GM18870 (cell line): ENCODE measurements around the gene LRRK1.
"Not testable (repeated sequence)": the region's sequence is repeated elsewhere in the genome, so short reads cannot be mapped to it uniquely, and the experiment has no call there.

Experiments
- ATAC-seq: cut with Tn5 transposase; IDR thresholded peaks from one replicate; pipeline ENCODE4 v1.9.1; 2021; ENCODE audit warnings: moderate library complexity; ENCODE audit not compliant: unreplicated experiment

The LRRK1 gene

GRCh38 chr15:101066501-101067408 is 147.6 kb downstream of the LRRK1 start:
- no peak for ATAC-seq

- no peak for ATAC-seq
Measured at GRCh38 chr15:101067660-101068522, 148.7 kb downstream of the LRRK1 start.

GRCh38 chr15:101068523-101068960 is 149.4 kb downstream of the LRRK1 start:
- no peak for ATAC-seq

DNA sequence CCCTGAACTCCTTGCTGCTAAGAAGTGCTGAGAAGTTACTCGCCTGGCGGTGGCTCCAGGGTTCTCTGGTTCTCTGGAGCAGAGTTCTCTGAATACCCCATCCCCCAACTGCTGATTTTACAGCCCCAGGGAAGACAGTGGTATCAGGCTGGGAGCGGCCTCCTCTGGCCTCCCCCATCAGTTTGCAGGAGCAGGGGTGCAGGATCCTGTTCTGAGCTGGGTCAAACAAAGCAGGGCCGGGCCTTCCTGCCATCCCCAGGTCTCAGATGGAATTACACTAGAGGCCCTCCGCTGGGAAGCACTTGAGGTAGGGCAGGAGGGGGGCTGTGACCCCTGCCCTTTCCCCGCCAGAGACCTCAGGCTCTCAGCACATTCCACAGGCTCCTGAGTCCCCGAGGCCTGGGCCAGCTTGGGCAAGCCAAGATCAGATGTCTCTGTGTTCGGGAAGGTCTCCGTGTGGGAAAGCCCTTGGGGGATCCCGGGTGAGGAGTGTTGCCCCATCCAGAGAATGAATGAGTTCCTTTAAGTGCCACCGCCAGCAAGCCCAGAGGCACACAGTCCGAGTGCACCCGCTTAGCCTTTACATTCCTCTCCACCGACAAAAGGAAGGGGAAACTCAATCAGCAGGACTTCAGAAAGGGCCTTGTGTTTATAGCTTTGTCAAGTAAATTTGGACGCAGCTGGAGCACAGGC is 149.9 kb downstream of the LRRK1 start:
- ATAC-seq: no peak

- no peak for ATAC-seq
Measured at GRCh38 chr15:101069654-101069973, 150.5 kb downstream of the LRRK1 start.

DNA sequence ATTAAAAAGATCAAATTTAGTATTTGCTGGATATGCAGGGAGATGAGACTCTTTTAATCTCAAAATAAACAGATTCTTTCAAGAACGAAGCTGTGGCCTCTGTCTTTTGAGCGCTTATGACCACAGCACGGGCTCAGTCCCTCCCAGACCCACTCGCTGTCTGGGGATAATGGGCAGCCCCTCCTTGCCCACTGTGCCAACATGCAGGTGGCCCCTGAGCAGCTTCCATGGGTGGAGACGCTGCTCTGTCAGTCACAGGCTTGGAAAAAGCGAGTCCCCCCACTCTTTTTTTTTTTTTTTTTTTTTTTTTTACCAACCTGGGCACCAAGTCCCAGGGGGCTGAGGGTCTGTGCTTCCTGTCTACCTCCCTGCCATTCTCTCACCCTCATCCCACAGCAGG is 150.9 kb downstream of the LRRK1 start:
- ATAC-seq: no peak

- no peak for ATAC-seq
Measured at GRCh38 chr15:101070502-101071273, 151.5 kb downstream of the LRRK1 start.

DNA sequence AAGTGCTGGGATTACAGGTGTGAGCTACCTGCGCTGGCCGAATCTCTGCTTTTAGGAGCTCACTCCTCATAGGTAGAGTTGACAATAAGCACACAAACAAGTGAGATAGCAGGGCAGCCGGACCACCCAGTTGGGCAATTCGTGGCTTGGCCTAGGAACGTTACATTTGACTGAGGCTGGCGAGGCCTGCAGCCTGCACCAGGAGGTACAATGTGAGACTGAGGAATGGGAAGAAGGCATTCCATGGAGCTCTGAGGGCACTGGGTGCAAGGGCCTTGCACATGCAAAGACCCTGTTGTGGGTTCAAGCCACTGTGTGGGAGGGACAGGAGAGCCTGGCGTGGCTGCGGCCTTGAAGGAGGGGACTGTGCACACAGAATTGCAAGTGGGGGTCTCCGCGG is 152.5 kb downstream of the LRRK1 start:
- ATAC-seq: no peak

DNA sequence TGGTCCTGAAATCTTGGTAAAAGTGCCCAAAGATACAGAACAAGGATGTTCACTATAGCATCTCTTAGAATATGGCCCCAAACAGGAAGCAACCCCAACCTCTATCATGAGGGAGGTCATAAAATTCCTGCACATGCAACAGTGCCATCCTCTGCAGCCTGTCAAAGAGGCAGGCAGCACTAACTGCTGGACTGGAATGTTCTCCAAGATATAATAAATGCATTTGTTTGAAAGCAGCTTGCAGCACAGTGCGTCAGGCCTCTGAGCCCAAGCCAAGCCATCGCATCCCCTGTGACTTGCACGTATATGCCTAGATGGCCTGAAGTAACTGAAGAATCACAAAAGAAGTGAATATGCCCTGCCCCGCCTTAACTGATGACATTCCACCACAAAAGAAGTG is 153.1 kb downstream of the LRRK1 start:
- not testable (repeated sequence) for ATAC-seq

- not testable (repeated sequence) for ATAC-seq
Measured at GRCh38 chr15:101077806-101078668, 158.9 kb downstream of the LRRK1 start.

DNA sequence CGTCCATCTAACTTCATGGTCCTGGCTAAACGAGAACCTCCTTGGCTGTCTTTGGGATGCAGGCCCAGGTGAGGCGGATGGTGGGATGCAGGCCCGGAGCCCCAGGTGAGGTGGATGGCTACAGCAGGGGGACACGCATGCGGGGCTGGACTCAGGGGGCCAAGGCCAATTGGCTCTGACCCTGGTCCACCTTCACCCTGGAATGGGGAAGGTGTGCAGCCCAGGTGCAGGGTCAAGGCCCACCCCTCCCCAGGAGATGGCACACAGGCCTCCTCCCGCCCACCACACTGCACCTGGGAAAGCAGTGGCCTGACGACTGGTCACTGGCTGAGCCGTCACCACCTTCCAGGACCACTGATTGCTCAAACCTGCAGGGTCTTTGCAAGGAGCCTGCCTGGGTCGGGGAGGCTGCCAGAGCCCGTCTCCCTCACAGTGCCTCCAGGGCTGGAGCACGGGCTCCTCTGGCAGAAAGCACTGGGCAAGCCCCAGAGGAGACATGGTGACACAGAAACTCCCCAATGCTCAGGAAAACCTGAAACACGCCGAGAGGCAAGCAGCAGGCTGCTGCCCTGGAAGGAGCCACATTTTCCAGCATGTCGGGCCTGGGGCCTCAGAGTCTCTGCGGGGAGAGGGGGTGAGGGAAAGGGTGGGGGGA is 159.6 kb downstream of the LRRK1 start:
- ATAC-seq: no peak

- ATAC-seq: no peak
Measured at GRCh38 chr15:101081900-101082299, 162.7 kb downstream of the LRRK1 start.

DNA sequence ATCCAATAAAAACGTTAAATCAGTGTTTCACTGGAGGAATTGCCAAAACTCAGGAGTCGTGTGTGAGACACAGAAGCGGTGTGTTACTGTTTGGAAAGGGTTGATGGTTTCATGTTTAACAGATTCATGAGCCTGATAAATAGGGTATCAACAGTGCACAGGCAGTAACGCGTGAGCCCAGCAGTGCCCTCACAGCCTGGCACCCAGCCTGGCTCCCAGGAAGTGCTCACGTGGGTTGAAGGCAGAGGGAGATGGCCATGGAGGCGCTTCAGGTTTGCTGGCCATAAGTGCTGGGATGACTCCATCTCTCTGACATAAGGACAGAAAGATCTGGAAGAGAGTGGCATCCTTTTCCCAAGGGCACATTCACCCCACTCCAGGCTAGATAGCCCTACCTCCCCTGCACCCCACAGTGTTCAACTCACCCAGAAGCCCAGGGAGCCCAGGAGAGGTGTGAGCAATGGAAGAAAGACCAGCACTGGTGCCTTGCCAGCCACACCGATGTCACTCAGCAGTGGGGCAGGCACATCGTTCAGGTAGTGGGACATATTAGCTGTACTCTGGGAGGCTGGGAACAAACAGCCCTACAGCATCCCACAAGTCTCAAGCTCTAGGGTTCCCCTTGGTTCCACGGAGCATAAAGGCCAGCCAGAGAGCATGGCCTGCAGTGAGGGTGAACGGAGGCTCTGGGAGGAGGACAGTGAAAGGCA is 164.3 kb downstream of the LRRK1 start:
- no peak for ATAC-seq

- no peak for ATAC-seq
Measured at GRCh38 chr15:101084801-101085200, 165.6 kb downstream of the LRRK1 start.

- ATAC-seq: no peak
Measured at GRCh38 chr15:101085311-101085700, 166.1 kb downstream of the LRRK1 start.

GRCh38 chr15:101086394-101087171 is 167.4 kb downstream of the LRRK1 start:
- ATAC-seq: no peak

- no peak for ATAC-seq
Measured at GRCh38 chr15:101087172-101087769, 168.1 kb downstream of the LRRK1 start.
